HT1080 (cell line): ENCODE data around the gene COL19A1. TPM values are rescaled to one million over a fixed set of nuclear protein-coding genes. Genes with fewer than 3 reads are reported as not detected.
A peak's percentile ranks its signal among the peaks of the same experiment; 100 is the strongest.

Experiments used
- DNase-seq: peaks from one replicate; pipeline ENCODE4 v3.0.0-alpha.2; 2015; ENCODE audit warnings: low read depth
- small RNA-seq: library from RNA; depleted of rRNA; stranded (forward); fragments of <200 nt; gene quantifications from one replicate; pipeline ENCODE3, GENCODE V24; 2014
- total RNA-seq: library from RNA; depleted of rRNA; stranded (reverse); fragments of >200 nt; shearing (Covaris generic); gene quantifications from 2 replicates; pipeline ENCODE4 v1.2.3, GENCODE V29; 2014; rRNA removed

Gene COL19A1
- total RNA-seq, 1 experiment from 2014 or later: not detected

- no peak for DNase-seq
Measured at GRCh38 chr6:70219943-70220613, 353.7 kb downstream of the COL19A1 start.

GRCh38 chr6:70221025-70221714, 354.8 kb downstream of the COL19A1 start:
- peak; percentile 11 for DNase-seq

- DNase-seq: no peak
Measured at GRCh38 chr6:70221715-70222438, 355.5 kb downstream of the COL19A1 start.

DNA sequence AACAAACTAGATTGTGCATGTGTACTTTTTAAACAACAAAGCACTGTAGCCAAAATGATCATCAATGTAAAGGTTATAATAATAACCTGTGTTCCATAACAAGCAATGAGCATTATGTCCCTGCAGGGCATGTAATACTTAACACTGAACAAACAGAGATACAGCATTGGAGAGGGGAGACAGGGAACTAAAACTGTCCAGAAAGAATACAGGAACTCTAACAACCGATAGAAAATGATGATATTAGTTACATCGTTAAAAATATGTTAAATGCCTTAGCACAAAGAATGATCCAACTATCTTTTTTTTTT, 356.0 kb downstream of the COL19A1 start:
- DNase-seq: no peak

- no peak for DNase-seq
Measured at GRCh38 chr6:70225055-70225454, 358.7 kb downstream of the COL19A1 start.

- DNase-seq: no peak
Measured at GRCh38 chr6:70231311-70231710, 365.0 kb downstream of the COL19A1 start.

DNA sequence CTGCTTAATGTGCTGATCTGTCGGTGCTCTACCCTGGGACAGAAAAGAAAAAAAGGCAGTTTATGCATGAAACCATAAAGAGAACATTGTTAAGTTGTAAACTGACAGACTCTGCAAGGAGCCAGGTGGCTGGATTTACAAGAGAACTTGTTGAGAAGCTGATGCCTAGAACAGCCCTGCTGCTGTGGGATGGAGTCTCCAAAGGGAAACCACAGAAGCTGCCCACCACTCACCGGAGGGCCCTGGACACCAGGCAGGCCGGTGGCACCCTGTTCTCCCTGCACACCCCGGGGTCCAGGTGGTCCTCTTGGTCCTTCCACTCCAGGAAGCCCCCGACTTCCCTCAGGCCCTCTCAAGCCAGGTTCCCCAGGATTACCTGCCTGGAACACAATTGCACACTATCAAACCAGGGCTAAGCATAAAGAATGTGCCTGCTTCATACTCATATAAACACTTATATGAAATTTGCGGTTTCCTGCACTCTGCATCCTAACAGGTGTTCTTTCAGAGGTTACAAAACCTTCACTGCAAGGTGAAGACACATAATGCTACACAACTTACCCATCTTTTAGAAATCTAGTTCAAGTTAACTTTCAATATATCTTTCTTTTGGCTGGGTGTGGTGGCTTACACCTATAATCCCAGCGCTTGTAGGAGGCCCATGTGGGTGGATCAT, 368.3 kb downstream of the COL19A1 start:
- DNase-seq: no peak

- DNase-seq: no peak
Measured at GRCh38 chr6:70236343-70236742, 370.0 kb downstream of the COL19A1 start.

DNA sequence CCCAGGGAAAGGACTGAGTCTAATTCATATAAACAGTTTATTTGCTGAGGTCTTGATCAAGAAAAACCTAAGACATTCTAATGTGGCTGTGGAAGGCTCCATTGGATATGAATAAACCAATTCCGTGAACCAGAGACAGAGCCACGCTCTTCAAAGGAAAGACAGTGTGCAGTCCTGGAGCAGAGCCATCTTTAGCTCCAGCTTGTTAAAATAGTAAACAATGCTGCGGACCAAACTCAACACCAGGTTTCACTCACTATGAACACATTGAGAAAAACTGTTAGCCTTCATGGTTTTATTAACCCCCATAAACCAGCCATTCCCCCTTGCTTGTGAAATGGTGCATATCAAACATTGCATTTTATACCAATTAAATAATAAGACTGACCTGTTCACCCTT, 374.7 kb downstream of the COL19A1 start:
- no peak for DNase-seq

DNA sequence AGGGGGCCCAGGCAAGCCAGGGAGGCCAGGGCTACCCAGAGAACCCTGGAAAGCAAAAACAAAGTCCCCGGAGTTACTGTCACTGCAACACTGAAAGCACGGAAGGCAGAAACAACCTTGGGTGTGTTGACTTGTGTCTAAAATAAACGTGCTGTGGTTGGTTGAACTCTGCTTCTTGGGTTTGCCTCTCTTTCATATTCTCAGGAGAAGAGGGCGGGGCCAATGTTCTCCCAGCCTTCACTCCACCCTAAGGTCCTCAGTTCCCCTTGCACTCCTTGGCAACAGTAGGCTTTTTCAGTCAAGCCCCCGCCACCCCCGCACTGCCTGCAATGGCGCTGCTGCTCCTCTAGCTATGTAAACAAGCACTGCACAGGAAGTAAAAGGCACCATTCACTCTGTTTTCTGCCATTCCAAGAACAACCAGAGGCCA, 375.6 kb downstream of the COL19A1 start:
- DNase-seq: no peak

DNA sequence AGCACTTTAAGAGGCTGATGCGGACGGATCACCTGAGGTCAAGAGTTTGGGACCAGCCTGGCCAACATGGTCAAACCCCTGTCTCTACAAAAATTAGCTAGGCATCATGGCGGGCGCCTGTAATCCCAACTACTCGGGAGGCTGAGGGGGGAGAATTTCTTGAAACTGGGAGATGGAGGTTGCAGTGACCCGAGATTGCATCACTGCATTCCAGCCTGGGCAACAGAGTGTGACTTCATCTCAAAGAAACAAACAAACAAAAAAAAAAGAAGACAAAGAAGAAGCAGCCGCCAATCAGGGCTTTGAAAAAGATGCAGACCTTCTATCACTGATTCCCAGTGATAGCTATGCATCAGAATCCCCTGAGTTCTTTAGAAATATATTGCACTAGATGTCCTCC, 379.8 kb downstream of the COL19A1 start:
- no peak for DNase-seq

GRCh38 chr6:70252604-70253003, 386.2 kb downstream of the COL19A1 start:
- no peak for DNase-seq

DNA sequence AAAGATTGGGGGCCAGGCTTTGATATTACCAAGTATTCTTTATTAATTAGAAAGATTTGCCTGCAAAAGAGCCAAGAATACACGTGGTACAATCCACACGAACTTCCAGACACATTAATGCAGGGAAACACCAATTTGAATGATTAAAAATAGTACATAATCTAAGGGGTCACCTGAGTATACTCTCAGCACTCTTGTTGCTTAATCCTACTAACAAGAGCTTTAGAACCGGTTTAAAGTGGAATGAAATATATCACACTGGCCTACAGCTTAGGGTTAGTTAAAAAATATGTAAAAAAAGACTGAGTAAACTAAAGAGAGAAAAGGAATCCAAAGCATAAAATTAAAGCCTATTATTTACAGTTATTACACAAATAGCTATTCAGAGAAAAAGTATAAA, 387.6 kb downstream of the COL19A1 start:
- DNase-seq: no peak

GRCh38 chr6:70254784-70255183, 388.4 kb downstream of the COL19A1 start:
- DNase-seq: no peak

DNA sequence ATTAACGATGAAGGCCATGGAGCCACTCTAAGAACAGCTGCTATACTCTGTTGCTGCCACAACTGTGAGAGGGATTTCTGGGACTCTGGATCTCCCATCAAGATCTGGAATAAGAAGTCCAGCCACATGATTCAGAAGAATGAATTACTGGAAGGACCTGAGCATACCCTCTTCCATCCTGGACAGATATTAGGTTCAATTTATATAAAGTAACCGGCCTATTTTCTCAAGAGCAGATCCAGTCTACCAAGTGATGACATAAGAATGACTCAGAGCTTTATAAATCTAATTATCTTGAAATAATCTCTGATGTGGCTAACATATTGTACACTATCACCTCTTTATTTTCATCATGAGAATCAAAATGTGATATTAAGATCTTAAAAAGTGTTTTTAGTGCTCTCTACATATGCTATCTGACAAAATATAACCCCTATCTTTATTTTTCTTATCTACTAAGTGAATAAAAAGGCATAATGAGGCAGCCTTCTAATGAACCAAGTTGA, 391.5 kb downstream of the COL19A1 start:
- no peak for DNase-seq

DNA sequence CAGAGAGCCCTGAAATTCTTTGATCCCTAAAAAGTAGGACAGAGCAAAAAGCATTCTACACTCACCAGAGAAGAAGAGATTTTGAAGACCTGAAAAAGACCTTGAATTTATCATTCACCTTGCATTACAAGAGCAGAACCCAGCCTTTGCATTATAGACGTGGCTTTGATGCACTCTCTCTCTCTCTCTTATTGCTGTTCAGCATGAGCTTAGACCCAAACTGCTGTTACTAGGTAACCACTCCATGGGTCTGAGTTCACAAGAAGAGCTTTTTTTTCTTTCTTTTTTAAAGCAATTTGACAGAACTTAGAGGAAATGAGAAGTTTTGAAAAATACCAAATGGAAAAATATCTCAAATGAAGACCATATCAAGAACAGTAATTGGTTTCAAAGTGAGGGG, 392.1 kb downstream of the COL19A1 start:
- DNase-seq: no peak

Small RNAs within 50 kb of the gene (small RNA-seq; reads per million reads assigned to genes)
- gene RPL37P15: not detected

Other genes with a start within 250 kb of the COL19A1 start
- 10.2 and 10.9 TPM in 2 replicates for gene LMBRD1, start 69.5 kb upstream of the COL19A1 start, total RNA-seq